Esophagus (tissue), 2 donors: Measurements from ENCODE around the gene SLC24A3. TPM values are rescaled to one million over a fixed set of nuclear protein-coding genes. Genes with fewer than 3 reads are reported as not detected.

Source experiments
- H3K27ac ChIP-seq, 2 donors: one replicate each; pipeline ENCODE4 v1.5.1; 2013; ENCODE audit warnings: low read depth in 2 of 2, mild to moderate bottlenecking in 2 of 2, inconsistent platforms in 1 of 2, low read length in 1 of 2, moderate library complexity in 1 of 2
- H3K27me3 ChIP-seq, 2 donors: one replicate each; pipeline ENCODE4 v1.6.1; 2013; ENCODE audit warnings: low read length in 2 of 2, control low read depth in 1 of 2, mild to moderate bottlenecking in 1 of 2; ENCODE audit not compliant: insufficient read depth in 2 of 2, control insufficient read depth in 1 of 2
- H3K36me3 ChIP-seq, 2 donors: one replicate each; pipeline ENCODE4 v1.6.1; 2013; ENCODE audit warnings: low read length in 1 of 2; ENCODE audit not compliant: control insufficient read depth in 2 of 2, insufficient read depth in 2 of 2
- H3K4me1 ChIP-seq, 2 donors: one replicate each; pipeline ENCODE4 v1.6.1; 2013; ENCODE audit warnings: low read length in 1 of 2; ENCODE audit not compliant: control insufficient read depth in 2 of 2, insufficient read depth in 2 of 2
- H3K4me3 ChIP-seq, 2 donors: one replicate each; pipeline ENCODE4 v1.5.1; 2013; ENCODE audit warnings: low read length in 2 of 2, mild to moderate bottlenecking in 2 of 2, low read depth in 1 of 2, moderate library complexity in 1 of 2
- H3K9me3 ChIP-seq, 2 donors: one replicate each; pipeline ENCODE4 v1.6.1; 2013; ENCODE audit warnings: mild to moderate bottlenecking in 2 of 2, low read depth in 1 of 2, low read length in 1 of 2, moderate library complexity in 1 of 2; ENCODE audit not compliant: control insufficient read depth in 2 of 2, insufficient read depth in 1 of 2
- WGBS, 2 donors: extraction: QIAGEN DNeasy Blood & Tissue Kit; methylation state at CpG; one replicate each; pipeline ENCODE4 v1.1.7; 2013; 5-methylcytosine and 5-hydroxymethylcytosine counted together
- polyA plus RNA-seq, 2 donors: library from polyadenylated mRNA; stranded (reverse); fragments of 200-250 nt; gene quantifications; one replicate each; pipeline ENCODE4 v1.2.3, GENCODE V29; 2013
- donor health status: healthy with polysubstance abuse.
- donor health status: Bipolar disorder and iron deficiency.

Gene SLC24A3
- polyA plus RNA-seq, 2 donors, result 6.5 to 7.3 TPM

DNA sequence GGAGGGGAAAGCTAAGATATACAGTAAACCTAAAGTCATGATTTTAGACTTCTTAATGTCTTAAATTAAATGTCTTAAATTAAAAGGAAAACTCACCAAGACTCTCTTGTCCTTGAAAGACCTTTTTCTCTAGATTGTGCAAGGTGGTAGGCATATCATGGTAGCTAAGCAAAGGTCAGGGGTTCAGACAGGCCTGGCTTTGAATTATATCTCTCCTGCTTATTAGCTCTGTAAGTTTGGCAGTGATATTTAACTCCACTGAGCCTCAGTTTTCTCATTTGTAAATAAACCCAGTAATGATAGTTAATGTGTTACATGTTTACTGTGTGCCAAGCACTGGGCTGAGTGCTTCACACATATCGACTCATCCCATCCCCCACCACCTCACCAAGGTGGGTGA is 203.3 kb downstream of the SLC24A3 start:
- WGBS, 2 donors, result 69 to 73% methylated on average over 1 of the region's 1 CpG

DNA sequence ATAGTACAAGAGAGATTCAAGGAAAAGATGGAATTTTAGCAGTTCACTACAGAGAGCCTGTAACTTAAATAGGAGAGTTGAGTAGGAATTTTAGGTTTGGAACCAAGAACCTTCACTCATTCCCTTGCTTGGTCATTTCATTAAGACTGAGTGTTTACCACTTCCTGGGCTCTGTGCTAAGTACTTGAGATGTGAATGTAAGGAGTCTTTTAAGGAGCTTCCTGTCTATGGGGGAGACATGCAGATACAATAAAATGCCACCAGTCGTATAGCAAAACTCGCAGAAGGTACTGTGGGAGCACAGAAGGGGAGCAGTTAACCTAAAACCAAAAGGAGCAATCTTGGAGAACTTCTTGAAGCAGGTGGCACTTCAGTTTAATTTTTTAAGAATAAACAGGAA is 204.2 kb downstream of the SLC24A3 start:
- H3K9me3 ChIP-seq, result no peaks in the 10 kb centered on the region
- H3K27ac ChIP-seq, result no peak overlapping the region
- no peaks in the 10 kb centered on the region for H3K36me3 ChIP-seq
- WGBS, 2 donors, result 89% methylated on average over 2 of the region's 2 CpGs
- no peaks in the 10 kb centered on the region for H3K27me3 ChIP-seq
- H3K4me1 ChIP-seq, result no peaks in the 10 kb centered on the region
- no peak overlapping the region for H3K4me3 ChIP-seq

More for the DNA sequence above, 203.3 kb downstream of the SLC24A3 start:
- H3K9me3 ChIP-seq, result no peaks in the 10 kb centered on the region
- peaks cover 0 to 2% of the 10 kb centered on the region in 2 donors for H3K4me1 ChIP-seq
- no peaks in the 10 kb centered on the region for H3K27me3 ChIP-seq
- no peak overlapping the region for H3K27ac ChIP-seq
- H3K36me3 ChIP-seq, result no peaks in the 10 kb centered on the region
- no peak overlapping the region for H3K4me3 ChIP-seq

DNA sequence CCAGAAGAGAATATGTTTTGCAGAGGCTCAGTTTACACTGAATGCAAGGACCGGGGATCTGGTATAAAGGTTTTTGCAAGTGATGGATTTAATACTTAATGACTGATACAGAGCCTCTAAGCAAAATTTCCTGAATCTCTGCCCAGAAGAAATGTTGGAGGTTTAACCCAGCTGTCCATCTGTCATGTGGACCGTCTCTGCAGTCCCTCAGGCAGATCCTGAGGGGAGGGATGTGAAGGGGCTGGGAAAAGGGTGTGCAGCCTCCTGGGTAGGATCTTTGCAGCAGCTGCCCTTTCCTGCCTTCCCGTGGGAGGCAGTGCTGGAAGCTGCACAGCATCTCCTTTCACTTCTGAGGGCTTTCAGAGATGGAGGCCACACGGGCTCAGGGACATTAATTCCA is 207.0 kb downstream of the SLC24A3 start:
- Histone ChIP-seq H3K27me3 (no peaks in the 10 kb centered on the region), H3K36me3 (no peaks in the 10 kb centered on the region), H3K27ac (no peak overlapping the region), H3K4me1 (no peaks in the 10 kb centered on the region), H3K4me3 (no peak overlapping the region), H3K9me3 (no peaks in the 10 kb centered on the region)
- WGBS, 2 donors, result 39 to 48% methylated on average over 4 of the region's 4 CpGs

DNA sequence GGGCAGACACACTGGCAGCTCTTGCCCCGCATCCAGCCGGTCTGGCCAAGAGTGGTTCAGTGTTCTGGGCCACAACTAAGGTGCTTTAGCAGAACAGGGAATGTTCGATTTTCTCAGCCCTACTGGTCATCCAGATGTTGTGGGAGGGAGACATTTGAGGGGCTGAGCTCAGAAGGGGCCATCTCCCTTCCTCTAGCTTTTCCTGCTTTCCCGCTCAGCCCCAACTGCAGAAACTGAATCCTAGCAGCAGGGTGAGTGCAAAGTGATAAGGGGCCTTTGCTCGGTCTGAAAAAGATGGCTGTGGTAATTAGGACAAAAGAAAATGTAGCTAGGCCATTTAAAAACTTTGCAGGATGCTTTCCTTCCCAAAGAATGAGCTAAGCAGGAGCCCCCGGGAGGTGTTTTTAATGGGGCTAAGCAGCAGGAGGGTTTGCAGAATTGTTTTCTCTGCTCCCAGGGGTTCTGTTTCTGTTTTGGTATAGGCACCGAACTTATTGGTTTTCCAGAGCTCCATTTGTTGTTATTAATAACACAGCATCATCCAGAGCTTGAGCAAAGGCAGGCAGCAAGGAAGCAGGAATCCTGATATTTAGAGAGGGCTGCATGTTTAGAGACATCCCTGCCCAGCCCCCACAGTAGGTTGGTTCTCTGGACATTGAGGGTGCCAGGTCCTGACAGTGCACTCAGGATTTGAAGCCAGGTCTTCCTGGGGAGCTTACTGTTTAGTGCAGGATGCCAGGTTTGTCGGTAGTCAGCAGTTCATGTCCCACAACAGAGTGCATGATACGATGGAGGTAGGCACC is 210.9 kb downstream of the SLC24A3 start:
- H3K9me3 ChIP-seq, result no peaks in the 10 kb centered on the region
- H3K4me1 ChIP-seq, result no peaks in the 10 kb centered on the region
- H3K27me3 ChIP-seq, result no peaks in the 10 kb centered on the region
- H3K4me3 ChIP-seq, result no peak overlapping the region
- no peak overlapping the region for H3K27ac ChIP-seq
- H3K36me3 ChIP-seq, result no peaks in the 10 kb centered on the region
- WGBS, 2 donors, result 65 to 71% methylated on average over 9 of the region's 9 CpGs

DNA sequence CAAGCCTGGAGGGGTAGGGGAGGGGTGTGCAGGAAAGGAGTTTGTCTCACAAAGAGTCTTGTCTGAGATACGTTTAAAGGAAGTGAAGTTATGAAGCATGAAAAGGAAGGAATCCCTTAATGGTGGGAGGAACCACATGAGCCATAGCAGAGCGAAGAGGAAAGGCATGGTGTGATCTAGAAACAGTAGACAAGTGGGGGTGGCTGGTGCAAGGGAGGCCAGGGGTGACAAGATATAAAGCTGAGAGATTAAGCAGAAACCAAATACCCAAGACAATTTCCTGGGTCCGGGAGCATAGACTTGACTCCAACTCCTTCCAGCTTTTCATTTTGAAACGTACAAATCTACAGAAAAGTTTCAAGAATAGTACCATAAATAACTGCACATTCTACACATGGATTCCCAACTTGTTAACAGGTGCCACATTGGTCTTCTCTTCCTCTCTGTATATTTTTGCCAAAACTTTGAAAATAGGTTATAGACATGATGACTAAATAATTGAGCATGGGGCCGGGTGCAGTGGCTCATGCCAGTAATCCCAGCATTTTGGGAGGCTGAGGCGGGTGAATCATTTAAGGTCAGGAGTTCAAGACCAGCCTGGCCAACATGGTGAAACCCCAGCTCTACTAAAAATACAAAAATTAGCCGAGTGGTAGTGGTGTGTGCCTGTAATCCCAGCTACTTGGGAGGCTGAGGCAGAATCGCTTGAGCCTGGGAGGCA is 211.6 kb downstream of the SLC24A3 start:
- no peaks in the 10 kb centered on the region for H3K36me3 ChIP-seq
- H3K4me3 ChIP-seq, result no peak overlapping the region
- H3K27ac ChIP-seq, result no peak overlapping the region
- no peaks in the 10 kb centered on the region for H3K9me3 ChIP-seq
- 72 to 74% methylated on average over 8 of the region's 8 CpGs for WGBS, 2 donors
- no peaks in the 10 kb centered on the region for H3K27me3 ChIP-seq
- no peaks in the 10 kb centered on the region for H3K4me1 ChIP-seq

- H3K9me3 ChIP-seq, result no peaks in the 10 kb centered on the region
- H3K4me1 ChIP-seq, result no peaks in the 10 kb centered on the region
- H3K36me3 ChIP-seq, result no peaks in the 10 kb centered on the region
- no peaks in the 10 kb centered on the region for H3K27me3 ChIP-seq
- H3K27ac ChIP-seq, result no peak overlapping the region
- 76% methylated on average over 3 of the region's 3 CpGs for WGBS, 2 donors
- no peak overlapping the region for H3K4me3 ChIP-seq
Measured at GRCh38 chr20:19426356-19426755, 213.9 kb downstream of the SLC24A3 start.

DNA sequence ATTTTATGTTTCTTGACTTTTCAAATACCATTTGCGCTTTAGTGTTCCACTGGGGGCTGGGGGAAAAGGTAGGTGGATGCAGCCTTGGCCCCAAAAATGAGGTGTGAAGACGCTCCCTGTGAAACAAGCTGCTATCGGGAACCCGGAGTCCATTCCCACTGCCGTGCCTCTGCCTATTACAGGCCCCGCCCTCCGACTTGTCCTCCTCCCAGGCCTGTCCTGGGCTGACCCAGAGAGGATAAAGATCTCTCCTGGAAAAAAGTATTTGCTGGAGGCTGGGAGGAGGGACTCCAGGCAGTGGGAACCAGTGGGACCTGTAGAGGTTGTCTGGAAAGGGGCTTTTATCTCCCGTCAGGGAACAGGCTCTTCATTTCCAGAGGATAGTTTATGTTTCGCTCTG is 215.0 kb downstream of the SLC24A3 start:
- Histone ChIP-seq H3K4me1 (no peaks in the 10 kb centered on the region), H3K9me3 (no peaks in the 10 kb centered on the region), H3K4me3 (no peak overlapping the region), H3K36me3 (no peaks in the 10 kb centered on the region), H3K27ac (no peak overlapping the region), H3K27me3 (no peaks in the 10 kb centered on the region)
- WGBS, 2 donors, result 58 to 73% methylated on average over 9 of the region's 9 CpGs

DNA sequence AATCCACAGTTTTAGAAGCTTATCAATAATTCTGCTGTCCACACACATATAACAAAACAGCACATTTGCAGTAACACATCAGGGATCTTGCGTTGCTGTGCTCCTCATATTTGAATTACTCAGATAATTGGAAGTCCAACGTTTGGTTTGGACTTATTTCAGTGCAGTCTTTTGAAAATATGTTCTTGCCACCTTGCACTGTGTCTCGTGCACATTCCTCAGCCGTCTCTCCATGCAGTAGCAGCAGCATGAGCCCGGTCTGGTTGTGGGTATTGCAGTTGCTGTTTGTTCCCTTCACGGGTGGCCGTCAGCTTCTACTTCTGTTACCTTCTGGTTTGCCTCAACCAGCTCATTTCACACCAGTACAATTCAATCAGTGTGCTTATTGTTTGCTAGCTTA is 215.5 kb downstream of the SLC24A3 start:
- H3K36me3 ChIP-seq, result no peaks in the 10 kb centered on the region
- H3K4me3 ChIP-seq, result no peak overlapping the region
- H3K4me1 ChIP-seq, result no peaks in the 10 kb centered on the region
- no peak overlapping the region for H3K27ac ChIP-seq
- no peaks in the 10 kb centered on the region for H3K9me3 ChIP-seq
- WGBS, 2 donors, result 34 to 51% methylated on average over 7 of the region's 7 CpGs
- H3K27me3 ChIP-seq, result no peaks in the 10 kb centered on the region

GRCh38 chr20:19428324-19428723 is 215.9 kb downstream of the SLC24A3 start:
- no peak overlapping the region for H3K4me3 ChIP-seq
- H3K36me3 ChIP-seq, result no peaks in the 10 kb centered on the region
- WGBS, 2 donors, result 72 to 74% methylated on average over 5 of the region's 5 CpGs
- H3K27me3 ChIP-seq, result no peaks in the 10 kb centered on the region
- H3K4me1 ChIP-seq, result no peaks in the 10 kb centered on the region
- H3K9me3 ChIP-seq, result no peaks in the 10 kb centered on the region
- H3K27ac ChIP-seq, result no peak overlapping the region

- H3K4me3 ChIP-seq, result no peak overlapping the region
- H3K27ac ChIP-seq, result no peak overlapping the region
- no peaks in the 10 kb centered on the region for H3K4me1 ChIP-seq
- H3K9me3 ChIP-seq, result no peaks in the 10 kb centered on the region
- 68 to 71% methylated on average over 7 of the region's 7 CpGs for WGBS, 2 donors
- no peaks in the 10 kb centered on the region for H3K36me3 ChIP-seq
- no peaks in the 10 kb centered on the region for H3K27me3 ChIP-seq
Measured at GRCh38 chr20:19429538-19429937, 217.1 kb downstream of the SLC24A3 start.
